Mucosa of gallbladder (tissue), 1 donor: Measurements from ENCODE around the gene FAM50A. TPM values are rescaled to one million over a fixed set of nuclear protein-coding genes. Genes with fewer than 3 reads are reported as not detected.
A peak's percentile ranks its signal among the peaks of the same experiment; 100 is the strongest.

Experiments used
- DNase-seq: peaks from one replicate; pipeline ENCODE4 v3.0.0-alpha.2; 2020; ENCODE audit warnings: low spot score
- total RNA-seq: library from RNA; stranded (reverse); gene quantifications from one replicate; pipeline ENCODE4 v1.2.1, GENCODE V29; 2021
- donor health status: DM: no; HTN: no; CAD: no.

FAM50A gene
- total RNA-seq, 1 donor from 2014 or later: 71.3 TPM

- DNase-seq: no peak
These were observed 31.5 kb upstream of the FAM50A start for GRCh38 chrX:154412468-154412867.

- no peak for DNase-seq
These were observed 30.8 kb upstream of the FAM50A start for GRCh38 chrX:154413142-154413541.

- no peak for DNase-seq
These were observed 26.8 kb upstream of the FAM50A start for GRCh38 chrX:154417157-154417556.

GRCh38 chrX:154419189-154419588 is 24.8 kb upstream of the FAM50A start:
- DNase-seq: no peak

- no peak for DNase-seq
These were observed 24.1 kb upstream of the FAM50A start for GRCh38 chrX:154419688-154420401.

- DNase-seq: no peak
These were observed 23.6 kb upstream of the FAM50A start for GRCh38 chrX:154420402-154420756.

- DNase-seq: no peak
These were observed 16.8 kb upstream of the FAM50A start for GRCh38 chrX:154426916-154427770.

GRCh38 chrX:154428176-154429171 is 15.5 kb upstream of the FAM50A start, which contains the start of gene ATP6AP1:
Gene ATP6AP1 (plus strand): TSS chrX:154428677. CDS start chrX:154428693, 16 bp downstream.
- DNase-seq: peak; percentile 92

GRCh38 chrX:154429711-154430110 is 14.2 kb upstream of the FAM50A start:
- DNase-seq: no peak

- no peak for DNase-seq
These were observed 13.5 kb upstream of the FAM50A start for GRCh38 chrX:154430479-154430878.

GRCh38 chrX:154430916-154431315 is 13.0 kb upstream of the FAM50A start:
- DNase-seq: no peak

- DNase-seq: no peak
These were observed 12.6 kb upstream of the FAM50A start for GRCh38 chrX:154431341-154431740.

- DNase-seq: no peak
These were observed 11.7 kb upstream of the FAM50A start for GRCh38 chrX:154432210-154432609.

- no peak for DNase-seq
These were observed 10.3 kb upstream of the FAM50A start for GRCh38 chrX:154433605-154434004.

GRCh38 chrX:154434394-154435168 is 9.4 kb upstream of the FAM50A start:
- no peak for DNase-seq

- no peak for DNase-seq
These were observed 8.7 kb upstream of the FAM50A start for GRCh38 chrX:154435171-154435733.

GRCh38 chrX:154436374-154436982 is 7.5 kb upstream of the FAM50A start:
- no peak for DNase-seq

GRCh38 chrX:154436983-154437752 is 6.8 kb upstream of the FAM50A start, which contains the start of gene GDI1:
Gene GDI1 (plus strand): TSS chrX:154437154. CDS start chrX:154437255, 101 bp downstream.
- no peak for DNase-seq
